ENCODE measurements around the gene SCFD2.
"Not testable (repeated sequence)": the region's sequence is repeated elsewhere in the genome, so short reads cannot be mapped to it uniquely, and the experiment has no call there.

The SCFD2 gene

GRCh38 chr4:53309321-53310040 lies 56.4 kb downstream of the SCFD2 start:
- TF ChIP-seq ZNF274 (IDR thresholded peaks at IDR 0.05; ENCODE audit: low read depth, low read length) = no peak
- no peak for TF ChIP-seq YY1 (IDR thresholded peaks at IDR 0.05; ENCODE audit: insufficient read depth, insufficient read length)
- no peak for TF ChIP-seq SUZ12 (IDR thresholded peaks at IDR 0.05; ENCODE audit: extremely low read depth, insufficient read depth, insufficient read length)
- H3K4me3 ChIP-seq (ENCODE audit: insufficient read length, low read depth) = no peak overlapping the region

GRCh38 chr4:53307819-53308780 lies 57.8 kb downstream of the SCFD2 start:
- no peaks in the 10 kb centered on the region for H3K9me3 ChIP-seq (ENCODE audit: insufficient read depth, low read length)
- no peaks in the 10 kb centered on the region for H3K4me1 ChIP-seq (ENCODE audit: insufficient read depth, insufficient read length)
- H3K4me3 ChIP-seq (ENCODE audit: insufficient read length, low read depth) = no peak overlapping the region
- H3K36me3 ChIP-seq (ENCODE audit: insufficient read depth, insufficient read length, low read length) = no peaks in the 10 kb centered on the region
- H3K9ac ChIP-seq (ENCODE audit: insufficient read length, low read depth) = no peak overlapping the region
- TF ChIP-seq SUZ12 (IDR thresholded peaks at IDR 0.05; ENCODE audit: extremely low read depth, insufficient read depth, insufficient read length) = no peak
- no peak for TF ChIP-seq ZNF274 (IDR thresholded peaks at IDR 0.05; ENCODE audit: low read depth, low read length)
- TF ChIP-seq YY1 (IDR thresholded peaks at IDR 0.05; ENCODE audit: insufficient read depth, insufficient read length) = no peak
- no peak for DNase-seq (ENCODE audit: low read depth, low spot score)
- H3K27me3 ChIP-seq (ENCODE audit: insufficient read depth, insufficient read length) = no peaks in the 10 kb centered on the region

More at GRCh38 chr4:53309321-53310040, 56.4 kb downstream of the SCFD2 start:
- no peak for DNase-seq (ENCODE audit: low read depth, low spot score)
- no peaks in the 10 kb centered on the region for H3K27me3 ChIP-seq (ENCODE audit: insufficient read depth, insufficient read length)
- no peaks in the 10 kb centered on the region for H3K4me1 ChIP-seq (ENCODE audit: insufficient read depth, insufficient read length)
- H3K9me3 ChIP-seq (ENCODE audit: insufficient read depth, low read length) = no peaks in the 10 kb centered on the region
- no peak overlapping the region for H3K9ac ChIP-seq (ENCODE audit: insufficient read length, low read depth)
- peaks cover 2% of the 10 kb centered on the region for H3K36me3 ChIP-seq (ENCODE audit: insufficient read depth, insufficient read length, low read length)

- no peaks in the 10 kb centered on the region for H3K9me3 ChIP-seq (ENCODE audit: insufficient read depth, low read length)
- no peak for DNase-seq (ENCODE audit: low read depth, low spot score)
- no peaks in the 10 kb centered on the region for H3K36me3 ChIP-seq (ENCODE audit: insufficient read depth, insufficient read length, low read length)
- TF ChIP-seq ZNF274 (IDR thresholded peaks at IDR 0.05; ENCODE audit: low read depth, low read length) (no peak), YY1 (IDR thresholded peaks at IDR 0.05; ENCODE audit: insufficient read depth, insufficient read length) (no peak), SUZ12 (IDR thresholded peaks at IDR 0.05; ENCODE audit: extremely low read depth, insufficient read depth, insufficient read length) (no peak)
- H3K9ac ChIP-seq (ENCODE audit: insufficient read length, low read depth) = no peak overlapping the region
- H3K27me3 ChIP-seq (ENCODE audit: insufficient read depth, insufficient read length) = no peaks in the 10 kb centered on the region
- no peaks in the 10 kb centered on the region for H3K4me1 ChIP-seq (ENCODE audit: insufficient read depth, insufficient read length)
- H3K4me3 ChIP-seq (ENCODE audit: insufficient read length, low read depth) = no peak overlapping the region
Observed at GRCh38 chr4:53307210-53307609, 58.7 kb downstream of the SCFD2 start.

- no peak for DNase-seq (ENCODE audit: low read depth, low spot score)
- H3K27me3 ChIP-seq (ENCODE audit: insufficient read depth, insufficient read length) = no peaks in the 10 kb centered on the region
- no peak overlapping the region for H3K4me3 ChIP-seq (ENCODE audit: insufficient read length, low read depth)
- no peaks in the 10 kb centered on the region for H3K4me1 ChIP-seq (ENCODE audit: insufficient read depth, insufficient read length)
- no peaks in the 10 kb centered on the region for H3K36me3 ChIP-seq (ENCODE audit: insufficient read depth, insufficient read length, low read length)
- H3K9ac ChIP-seq (ENCODE audit: insufficient read length, low read depth) = no peak overlapping the region
- no peaks in the 10 kb centered on the region for H3K9me3 ChIP-seq (ENCODE audit: insufficient read depth, low read length)
- no peak for TF ChIP-seq YY1 (IDR thresholded peaks at IDR 0.05; ENCODE audit: insufficient read depth, insufficient read length)
- TF ChIP-seq ZNF274 (IDR thresholded peaks at IDR 0.05; ENCODE audit: low read depth, low read length) = no peak
Observed at GRCh38 chr4:53306729-53307128, 59.1 kb downstream of the SCFD2 start.

GRCh38 chr4:53292209-53292608 lies 73.7 kb downstream of the SCFD2 start:
- H3K9me3 ChIP-seq (ENCODE audit: insufficient read depth, low read length); DNase-seq (ENCODE audit: low read depth, low spot score); H3K9ac ChIP-seq (ENCODE audit: insufficient read length, low read depth); H3K4me3 ChIP-seq (ENCODE audit: insufficient read length, low read depth); H3K4me1 ChIP-seq (ENCODE audit: insufficient read depth, insufficient read length); H3K27me3 ChIP-seq (ENCODE audit: insufficient read depth, insufficient read length); H3K36me3 ChIP-seq (ENCODE audit: insufficient read depth, insufficient read length, low read length): not testable (repeated sequence)

GRCh38 chr4:53281438-53281837 lies 84.4 kb downstream of the SCFD2 start:
- no peaks in the 10 kb centered on the region for H3K36me3 ChIP-seq (ENCODE audit: insufficient read depth, insufficient read length, low read length)
- H3K9ac ChIP-seq (ENCODE audit: insufficient read length, low read depth) = no peak overlapping the region
- TF ChIP-seq ZNF274 (IDR thresholded peaks at IDR 0.05; ENCODE audit: low read depth, low read length) (no peak), YY1 (IDR thresholded peaks at IDR 0.05; ENCODE audit: insufficient read depth, insufficient read length) (no peak), SUZ12 (IDR thresholded peaks at IDR 0.05; ENCODE audit: extremely low read depth, insufficient read depth, insufficient read length) (no peak)
- H3K9me3 ChIP-seq (ENCODE audit: insufficient read depth, low read length) = no peaks in the 10 kb centered on the region
- no peaks in the 10 kb centered on the region for H3K4me1 ChIP-seq (ENCODE audit: insufficient read depth, insufficient read length)
- no peak for DNase-seq (ENCODE audit: low read depth, low spot score)
- H3K4me3 ChIP-seq (ENCODE audit: insufficient read length, low read depth) = no peak overlapping the region
- H3K27me3 ChIP-seq (ENCODE audit: insufficient read depth, insufficient read length) = no peaks in the 10 kb centered on the region

GRCh38 chr4:53280846-53281245 lies 85.0 kb downstream of the SCFD2 start:
- no peaks in the 10 kb centered on the region for H3K4me1 ChIP-seq (ENCODE audit: insufficient read depth, insufficient read length)
- H3K27me3 ChIP-seq (ENCODE audit: insufficient read depth, insufficient read length) = no peaks in the 10 kb centered on the region
- no peak overlapping the region for H3K4me3 ChIP-seq (ENCODE audit: insufficient read length, low read depth)
- no peaks in the 10 kb centered on the region for H3K9me3 ChIP-seq (ENCODE audit: insufficient read depth, low read length)
- no peak for TF ChIP-seq YY1 (IDR thresholded peaks at IDR 0.05; ENCODE audit: insufficient read depth, insufficient read length)
- no peak for TF ChIP-seq SUZ12 (IDR thresholded peaks at IDR 0.05; ENCODE audit: extremely low read depth, insufficient read depth, insufficient read length)
- TF ChIP-seq ZNF274 (IDR thresholded peaks at IDR 0.05; ENCODE audit: low read depth, low read length) = no peak
- no peak for DNase-seq (ENCODE audit: low read depth, low spot score)
- no peaks in the 10 kb centered on the region for H3K36me3 ChIP-seq (ENCODE audit: insufficient read depth, insufficient read length, low read length)
- H3K9ac ChIP-seq (ENCODE audit: insufficient read length, low read depth) = no peak overlapping the region
